ENCODE results near the gene NAGS. TPM values are rescaled to one million over a fixed set of nuclear protein-coding genes. Genes with fewer than 3 reads are reported as not detected.

Gene NAGS, protein sequence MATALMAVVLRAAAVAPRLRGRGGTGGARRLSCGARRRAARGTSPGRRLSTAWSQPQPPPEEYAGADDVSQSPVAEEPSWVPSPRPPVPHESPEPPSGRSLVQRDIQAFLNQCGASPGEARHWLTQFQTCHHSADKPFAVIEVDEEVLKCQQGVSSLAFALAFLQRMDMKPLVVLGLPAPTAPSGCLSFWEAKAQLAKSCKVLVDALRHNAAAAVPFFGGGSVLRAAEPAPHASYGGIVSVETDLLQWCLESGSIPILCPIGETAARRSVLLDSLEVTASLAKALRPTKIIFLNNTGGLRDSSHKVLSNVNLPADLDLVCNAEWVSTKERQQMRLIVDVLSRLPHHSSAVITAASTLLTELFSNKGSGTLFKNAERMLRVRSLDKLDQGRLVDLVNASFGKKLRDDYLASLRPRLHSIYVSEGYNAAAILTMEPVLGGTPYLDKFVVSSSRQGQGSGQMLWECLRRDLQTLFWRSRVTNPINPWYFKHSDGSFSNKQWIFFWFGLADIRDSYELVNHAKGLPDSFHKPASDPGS
- 8.9 TPM for total RNA-seq

DNA sequence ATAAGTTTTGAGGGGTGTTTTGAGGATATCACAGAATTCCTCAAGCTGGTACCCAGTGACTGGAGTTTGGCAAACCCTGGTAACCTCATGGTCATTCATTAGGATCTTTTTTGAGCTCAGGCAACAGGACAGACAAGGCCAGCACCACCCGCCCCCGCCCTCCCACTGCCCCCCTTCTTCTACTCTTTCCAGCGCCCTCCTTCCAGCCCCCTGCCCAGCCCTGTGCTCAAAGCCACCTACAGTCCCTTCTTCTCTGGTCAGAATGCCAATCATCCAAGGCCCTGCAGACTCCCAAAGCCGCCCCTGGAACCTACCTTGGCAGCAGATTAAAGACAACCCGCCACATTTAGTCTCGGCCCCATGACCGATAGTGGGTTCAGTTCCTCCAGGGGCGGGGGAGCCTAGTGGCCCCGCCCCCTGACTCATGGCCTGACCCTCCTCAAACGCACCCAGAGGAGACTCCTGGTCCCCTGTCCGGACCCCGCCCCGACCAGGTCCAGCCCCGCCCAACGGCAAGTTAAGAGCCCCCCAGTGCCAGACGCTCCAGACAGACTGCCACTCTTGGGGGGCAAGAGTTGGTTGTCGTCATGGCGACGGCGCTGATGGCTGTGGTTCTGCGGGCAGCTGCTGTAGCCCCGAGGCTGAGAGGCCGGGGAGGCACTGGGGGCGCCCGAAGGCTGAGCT, at the start of gene NAGS:
TSS of gene NAGS (plus strand) at position 546 of the 684 bp plus-strand sequence. CDS start at position 588, 42 bp downstream.

DNA sequence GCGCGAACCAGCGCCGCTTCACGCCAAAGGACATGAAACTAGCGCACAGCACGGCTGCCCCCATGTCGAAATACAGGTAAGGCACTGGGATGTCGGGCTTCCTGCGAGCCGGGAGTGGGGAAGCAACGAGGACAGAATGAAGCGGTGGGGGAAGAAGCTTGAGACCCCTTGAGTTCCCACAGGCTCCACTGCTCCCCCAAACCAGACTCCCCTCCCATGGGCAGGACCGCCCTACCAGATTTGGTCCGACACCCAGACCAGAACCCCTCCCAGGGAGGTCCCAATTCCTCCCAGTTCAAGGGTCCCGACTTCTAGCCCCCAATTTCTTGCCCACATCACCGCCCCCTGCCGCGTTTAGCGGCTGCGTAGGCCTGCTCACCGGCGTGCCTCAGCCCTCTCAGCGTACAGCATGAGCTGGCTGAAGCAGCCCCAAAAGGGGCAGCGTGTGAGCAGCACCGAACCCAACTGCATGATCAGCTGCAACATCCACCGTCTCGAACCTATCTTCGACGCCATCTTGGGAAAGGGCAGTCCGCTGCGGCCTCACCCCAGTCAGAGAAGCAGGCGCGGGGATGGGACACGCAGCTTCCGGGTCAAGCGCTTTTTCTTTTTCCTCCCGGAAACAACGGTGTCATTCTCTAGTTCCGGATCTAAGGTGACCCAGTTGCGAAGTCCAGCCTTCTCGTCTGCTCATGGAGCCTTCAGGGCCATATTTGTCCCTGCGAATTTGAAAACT, 10.2 kb downstream of the NAGS start, which contains the start of gene TMEM101:
TSS of gene TMEM101 (minus strand) at position 527 of the 736 bp plus-strand sequence. CDS start at position 516, 11 bp downstream.

Small RNAs within 50 kb of the gene (small RNA-seq; reads per million reads assigned to genes)
- gene RF00012 (ENCODE audit: low replicate concordance), result not detected

Other genes with a start within 250 kb of the NAGS start
- 12.2 TPM for gene SOST, start 245.8 kb upstream of the NAGS start, total RNA-seq
- 50.0 TPM for gene DUSP3, start 225.6 kb upstream of the NAGS start, total RNA-seq
- not detected for gene CFAP97D1, start 224.2 kb upstream of the NAGS start, total RNA-seq
- 10.0 TPM for gene MPP3, start 171.5 kb upstream of the NAGS start, total RNA-seq
- 1.2 TPM for gene CD300LG, start 157.4 kb upstream of the NAGS start, total RNA-seq
- 4.6 TPM for gene MPP2, start 97.1 kb upstream of the NAGS start, total RNA-seq
- not detected for gene PPY, start 62.1 kb upstream of the NAGS start, total RNA-seq
- gene PYY, start 50.7 kb upstream of the NAGS start, total RNA-seq, result not detected
- 46.5 TPM for gene TMEM101, start 10.3 kb downstream of the NAGS start, total RNA-seq
- 24.0 TPM for gene LSM12, start 62.0 kb downstream of the NAGS start, total RNA-seq
- gene G6PC3, start 66.1 kb downstream of the NAGS start, total RNA-seq, result 47.4 TPM
- 74.9 TPM for gene HDAC5, start 119.0 kb downstream of the NAGS start, total RNA-seq
- gene HROB, start 137.3 kb downstream of the NAGS start, total RNA-seq, result 2.5 TPM
- 5.7 TPM for gene ASB16, start 166.1 kb downstream of the NAGS start, total RNA-seq
- gene TMUB2, start 182.3 kb downstream of the NAGS start, total RNA-seq, result 36.3 TPM
- 34.6 TPM for gene ATXN7L3, start 195.3 kb downstream of the NAGS start, total RNA-seq
- gene UBTF, start 215.1 kb downstream of the NAGS start, total RNA-seq, result 75.9 TPM